Brain microvascular endothelial cell (primary cell): ENCODE results near the gene KIF18A.

Source experiments
- DNase-seq: peaks from one replicate; pipeline ENCODE4 v3.0.0-alpha.2; 2020
- H3K27ac ChIP-seq: fragments of 250-450 bp; sonication (Bioruptor Pico); 2 replicates; pipeline ENCODE4 v1.5.1; 2020; ENCODE audit warnings: mild to moderate bottlenecking, moderate library complexity
- H3K27me3 ChIP-seq: fragments of 250-450 bp; sonication (Bioruptor Pico); replicated peaks from 2 replicates; pipeline ENCODE4 v1.5.1; 2020; ENCODE audit warnings: mild to moderate bottlenecking
- H3K36me3 ChIP-seq: fragments of 250-450 bp; sonication (Bioruptor Pico); replicated peaks from 2 replicates; pipeline ENCODE4 v1.5.1; 2020; ENCODE audit warnings: mild to moderate bottlenecking
- H3K4me3 ChIP-seq: 2 replicates; pipeline ENCODE4 v1.5.1; 2011; ENCODE audit warnings: low read depth, mild to moderate bottlenecking, control low read depth, low read length, moderate library complexity
- in situ Hi-C: cut with HindIII; loops from 2 replicates; pipeline ENCODE4 v1.10.0; 2017; ENCODE audit warnings: low sequenced_read_pairs, low pct_ligation_motif_present
- TF ChIP-seq, protein P1 (sequence below): IDR thresholded peaks from 2 replicates; pipeline ENCODE4 v1.5.1; 2011; ENCODE audit warnings: low read depth, mild to moderate bottlenecking, moderate library complexity, low read length, control low read depth, inconsistent platforms; ENCODE audit errors: missing control alignments

The KIF18A gene

DNA sequence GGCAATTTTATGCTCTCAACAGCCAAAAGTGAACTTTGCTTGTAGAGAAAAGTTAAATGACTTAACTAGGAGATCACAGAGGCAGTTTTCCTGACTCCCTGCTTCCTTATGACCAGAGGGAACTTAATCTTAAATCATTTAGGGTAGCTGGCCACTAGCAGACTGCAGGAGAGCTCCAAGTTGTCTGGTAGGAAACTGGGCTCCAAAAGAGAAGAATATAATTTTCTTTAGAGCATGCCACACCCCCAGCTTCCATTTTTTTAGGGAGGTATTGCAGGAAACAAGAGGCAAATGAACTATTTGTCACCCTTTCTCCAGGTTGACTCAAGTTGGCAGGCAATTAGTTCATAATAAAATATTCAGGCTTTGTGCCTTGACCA is 2.9 kb upstream of the KIF18A start:
- Histone ChIP-seq H3K4me3 (peak overlapping the region; percentile 75), H3K27me3 (no peaks in the 10 kb centered on the region), H3K36me3 (no peaks in the 10 kb centered on the region), H3K27ac (peak overlapping the region; percentile 85)
- in situ Hi-C loops = no loop called here
- no peak for DNase-seq
- TF ChIP-seq, protein P1, sequence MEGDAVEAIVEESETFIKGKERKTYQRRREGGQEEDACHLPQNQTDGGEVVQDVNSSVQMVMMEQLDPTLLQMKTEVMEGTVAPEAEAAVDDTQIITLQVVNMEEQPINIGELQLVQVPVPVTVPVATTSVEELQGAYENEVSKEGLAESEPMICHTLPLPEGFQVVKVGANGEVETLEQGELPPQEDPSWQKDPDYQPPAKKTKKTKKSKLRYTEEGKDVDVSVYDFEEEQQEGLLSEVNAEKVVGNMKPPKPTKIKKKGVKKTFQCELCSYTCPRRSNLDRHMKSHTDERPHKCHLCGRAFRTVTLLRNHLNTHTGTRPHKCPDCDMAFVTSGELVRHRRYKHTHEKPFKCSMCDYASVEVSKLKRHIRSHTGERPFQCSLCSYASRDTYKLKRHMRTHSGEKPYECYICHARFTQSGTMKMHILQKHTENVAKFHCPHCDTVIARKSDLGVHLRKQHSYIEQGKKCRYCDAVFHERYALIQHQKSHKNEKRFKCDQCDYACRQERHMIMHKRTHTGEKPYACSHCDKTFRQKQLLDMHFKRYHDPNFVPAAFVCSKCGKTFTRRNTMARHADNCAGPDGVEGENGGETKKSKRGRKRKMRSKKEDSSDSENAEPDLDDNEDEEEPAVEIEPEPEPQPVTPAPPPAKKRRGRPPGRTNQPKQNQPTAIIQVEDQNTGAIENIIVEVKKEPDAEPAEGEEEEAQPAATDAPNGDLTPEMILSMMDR = no peak

DNA sequence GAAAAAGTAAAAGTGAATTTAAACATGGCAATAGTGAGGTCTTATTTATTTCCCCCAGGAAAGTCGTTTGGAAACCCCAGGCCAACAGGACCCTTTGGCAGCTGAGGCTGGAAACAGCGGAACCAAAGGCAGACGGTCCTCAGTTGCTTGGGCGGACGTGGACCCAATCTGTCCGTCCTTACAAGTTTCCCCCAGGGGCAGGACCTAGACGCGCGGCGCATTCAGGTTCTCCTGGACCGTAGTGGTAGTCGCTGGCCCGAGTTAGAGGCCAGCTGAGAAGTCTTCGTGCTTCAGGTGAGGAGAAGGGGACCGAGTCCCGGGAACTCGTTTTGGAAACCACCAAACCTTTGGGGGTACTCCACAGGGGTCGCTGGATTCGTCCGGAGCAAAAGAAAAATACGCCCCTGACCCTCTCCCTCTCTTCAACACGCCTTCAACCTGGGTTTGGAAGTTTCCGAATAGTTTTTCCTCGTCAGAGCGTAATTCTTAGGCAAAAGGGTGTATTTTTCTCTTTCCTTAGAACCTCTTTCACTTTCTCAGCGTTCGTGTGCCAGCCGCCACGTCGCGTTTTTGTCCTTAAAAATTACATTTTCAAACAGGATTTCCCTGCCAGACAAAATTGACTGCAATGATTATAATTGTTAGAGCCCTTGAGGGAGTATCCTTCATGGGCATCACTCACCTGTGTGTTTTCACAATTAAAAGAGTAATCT is 2.3 kb upstream of the KIF18A start:
- in situ Hi-C loops = no loop called here
- Histone ChIP-seq H3K27ac (peak overlapping the region; percentile 85), H3K36me3 (no peaks in the 10 kb centered on the region), H3K4me3 (peak overlapping the region; percentile 75), H3K27me3 (no peaks in the 10 kb centered on the region)
- peak; percentile 75 for DNase-seq
- TF ChIP-seq, protein P1 = peak; percentile 5

DNA sequence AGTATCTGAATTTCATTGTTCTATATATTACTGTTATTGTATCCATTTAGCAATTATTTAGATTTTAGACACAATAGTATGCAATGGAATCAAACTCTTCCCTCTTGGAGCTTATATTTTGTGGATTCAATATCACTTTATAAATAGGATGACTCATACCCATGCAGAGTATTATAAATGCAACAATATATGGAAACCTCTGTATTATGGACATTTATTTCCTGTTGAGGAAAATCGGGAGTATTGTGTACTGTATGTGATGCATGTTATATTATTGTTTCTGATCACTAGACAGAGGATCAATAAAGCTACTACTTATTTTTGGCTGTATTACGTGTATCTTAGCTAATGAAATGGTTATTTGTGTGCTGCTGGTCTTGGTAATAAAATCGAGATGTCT is 1.0 kb upstream of the KIF18A start:
- in situ Hi-C loops = no loop called here
- Histone ChIP-seq H3K27me3 (no peaks in the 10 kb centered on the region), H3K27ac (peak overlapping the region; percentile 76), H3K36me3 (no peaks in the 10 kb centered on the region), H3K4me3 (no peak overlapping the region)
- no peak for DNase-seq
- TF ChIP-seq, protein P1 = no peak

DNA sequence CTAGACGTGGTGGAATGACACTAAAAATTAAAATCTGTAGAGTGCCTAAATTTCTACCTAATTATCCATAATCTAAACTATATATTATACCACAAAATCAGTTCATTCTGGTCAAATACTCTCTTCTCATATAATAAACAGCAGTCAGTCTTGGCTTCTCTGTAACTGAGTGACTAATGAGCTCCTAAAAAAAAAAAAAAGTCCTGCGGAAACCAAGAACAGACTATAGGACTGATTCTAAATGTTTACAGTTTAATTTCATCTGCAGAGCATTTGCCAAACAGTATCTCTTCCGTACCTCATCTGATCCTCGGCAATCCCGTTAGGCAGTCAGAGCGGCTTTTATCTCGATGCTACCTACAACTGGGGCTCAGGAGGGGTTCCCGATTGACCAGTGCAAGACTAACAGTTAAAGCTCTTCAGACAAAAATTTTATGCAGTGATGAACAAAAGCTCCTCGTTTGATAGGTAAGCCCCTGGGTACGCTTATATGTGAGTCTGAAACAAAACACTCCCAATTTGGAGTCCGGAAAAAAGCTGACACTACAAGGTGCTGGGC is 686 bp downstream of the KIF18A start:
- Histone ChIP-seq H3K4me3 (peak overlapping the region; percentile 79), H3K27me3 (no peaks in the 10 kb centered on the region), H3K27ac (peak overlapping the region; percentile 63), H3K36me3 (no peaks in the 10 kb centered on the region)
- peak; percentile 23 for DNase-seq
- in situ Hi-C loops = no loop called here
- TF ChIP-seq, protein P1 = no peak

DNA sequence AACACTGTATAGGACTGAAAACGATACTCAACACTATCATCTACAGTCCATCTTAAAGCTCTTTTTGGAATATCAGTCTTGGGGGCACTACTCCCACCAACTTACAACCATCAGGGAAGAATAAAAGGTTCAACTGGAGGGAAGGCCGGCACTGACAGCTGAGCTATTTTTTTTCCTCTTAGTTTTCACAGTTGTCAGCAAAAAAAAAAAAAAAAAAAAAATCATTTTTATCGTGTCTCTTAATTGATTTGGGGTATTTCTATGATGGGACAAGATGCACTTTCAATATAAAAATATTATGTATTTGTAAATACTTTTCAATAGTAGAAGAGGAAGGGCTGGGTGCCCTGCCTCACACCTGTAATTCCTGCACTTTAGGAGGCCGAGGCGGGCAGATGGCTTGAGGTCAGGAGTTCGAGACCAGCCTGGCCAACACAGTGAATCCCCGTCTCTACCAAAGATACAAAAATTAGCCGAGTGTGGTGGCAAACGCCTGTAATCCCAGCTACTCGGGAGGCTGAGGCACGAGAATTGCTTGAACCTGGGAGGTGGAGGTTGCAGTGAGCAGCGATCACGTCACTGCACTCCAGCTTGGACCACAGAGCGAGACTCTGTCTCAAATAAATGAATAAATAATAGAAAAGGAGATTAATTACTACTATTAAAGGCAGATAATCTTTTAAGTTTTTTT is 1.5 kb downstream of the KIF18A start:
- peak overlapping the region; percentile 79 for H3K4me3 ChIP-seq
- DNase-seq = no peak

More for the DNA sequence above, 1.5 kb downstream of the KIF18A start:
- peak overlapping the region; percentile 63 for H3K27ac ChIP-seq
- in situ Hi-C loops = no loop called here
- TF ChIP-seq, protein P1 = no peak
- no peaks in the 10 kb centered on the region for H3K27me3 ChIP-seq
- H3K36me3 ChIP-seq = no peaks in the 10 kb centered on the region
